HUDEP-2 (cell line): ENCODE measurements around the gene CABYR.
"Not testable (repeated sequence)": the region's sequence is repeated elsewhere in the genome, so short reads cannot be mapped to it uniquely, and the experiment has no call there.

Experiments used
- DNase-seq, 76 experiments: peaks; one replicate each; lab custom pipeline; 2025; ENCODE audit not compliant: unreplicated experiment in 76 of 76; lab: John Stamatoyannopoulos, UW

CABYR gene

DNA sequence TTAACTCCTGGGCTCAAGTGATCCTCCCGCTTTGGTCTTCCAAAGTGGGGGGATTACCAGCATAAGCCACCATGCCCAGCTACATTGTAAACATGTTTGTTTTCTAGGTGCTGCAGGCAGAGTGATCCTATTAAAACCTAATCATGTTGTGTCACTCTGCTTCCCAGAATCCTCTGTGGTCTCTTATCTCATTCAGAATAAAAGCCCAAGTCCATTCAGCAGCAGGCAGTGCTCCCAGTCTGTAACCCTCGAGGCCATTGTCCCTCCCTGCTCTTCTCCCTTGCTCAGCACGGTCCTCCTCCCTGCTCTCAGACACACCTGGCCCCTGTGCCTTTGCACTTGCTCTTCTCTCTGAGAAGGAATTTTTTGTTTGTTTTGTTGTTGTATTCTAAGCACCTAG is 11.1 kb upstream of the CABYR start:
- DNase-seq: no peak

- DNase-seq: no peak
Measured at GRCh38 chr18:24128700-24129099, 10.2 kb upstream of the CABYR start.

DNA sequence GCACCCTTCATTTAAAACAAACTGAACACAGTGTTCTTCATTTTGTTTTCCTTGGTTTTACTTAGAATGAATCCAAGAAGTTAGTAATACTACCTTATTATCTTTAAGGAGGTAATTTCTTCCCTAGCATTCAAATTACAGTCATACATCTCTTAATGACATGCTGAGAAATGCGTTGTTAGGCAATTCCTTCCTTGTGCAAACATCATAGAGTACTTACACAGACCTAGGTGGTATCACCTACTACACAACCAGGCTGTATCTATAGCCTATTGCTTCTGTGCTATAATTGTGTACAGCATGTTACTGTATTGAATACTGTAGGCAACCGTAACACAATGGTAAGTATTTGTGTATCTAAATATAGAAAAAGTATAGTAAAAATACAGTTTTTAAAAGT is 8.4 kb upstream of the CABYR start:
- no peak for DNase-seq

DNA sequence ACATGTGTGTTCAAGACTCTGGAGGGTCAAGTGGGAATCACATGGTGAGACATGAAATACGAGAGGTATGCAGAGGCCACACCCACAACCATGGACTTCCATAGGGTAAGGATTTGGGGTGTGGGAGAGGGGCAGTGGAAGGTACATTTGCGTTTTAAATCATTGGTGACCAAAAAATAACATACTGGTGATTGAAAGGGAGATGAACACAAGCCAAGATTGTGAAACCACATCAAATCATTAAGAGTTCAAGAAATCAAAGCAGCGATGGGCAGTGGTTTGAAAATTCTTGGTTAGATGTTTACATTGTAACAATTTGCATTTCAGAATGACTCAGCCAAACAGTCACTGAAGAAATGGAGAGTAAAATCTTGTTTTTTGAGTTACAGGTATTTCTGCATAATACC is 1.9 kb upstream of the CABYR start:
- no peak for DNase-seq

DNA sequence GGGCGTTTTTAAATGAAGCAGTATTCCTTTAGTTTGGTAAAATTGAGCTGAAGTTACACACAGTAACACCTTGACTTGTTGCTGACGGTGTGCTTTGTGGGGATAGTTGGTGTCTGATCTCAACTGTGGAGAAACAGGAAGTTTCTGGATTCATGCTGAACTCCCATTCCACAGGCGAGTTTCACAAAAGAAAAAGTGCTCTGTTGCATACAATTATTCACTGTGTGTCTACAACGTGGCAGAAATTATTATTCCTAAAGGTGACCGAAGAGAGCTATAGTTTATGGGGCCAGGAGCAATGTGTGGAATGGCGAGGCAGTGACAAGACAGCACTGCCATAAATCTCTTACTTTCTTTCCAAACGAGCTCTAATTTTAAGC is 463 bp upstream of the CABYR start:
- no peak for DNase-seq

DNA sequence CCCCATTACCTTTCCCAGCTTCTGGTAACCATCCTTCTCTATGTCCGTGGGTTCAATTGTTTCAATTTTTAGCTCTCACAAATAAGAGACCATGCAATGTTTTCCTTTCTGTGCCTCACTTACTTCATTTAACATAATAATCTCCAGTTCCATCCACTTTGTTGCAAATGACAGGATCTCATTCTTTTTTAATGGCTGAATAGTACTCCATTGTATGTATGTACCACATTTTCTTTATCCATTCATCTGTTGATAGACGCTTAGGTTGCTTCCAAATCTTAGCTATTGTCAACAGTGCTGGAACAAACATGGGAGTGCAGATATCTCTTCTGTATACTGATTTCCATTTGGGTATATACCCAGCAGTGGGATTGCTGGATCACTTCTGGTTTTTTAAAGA is 1.8 kb downstream of the CABYR start:
- DNase-seq: no peak

DNA sequence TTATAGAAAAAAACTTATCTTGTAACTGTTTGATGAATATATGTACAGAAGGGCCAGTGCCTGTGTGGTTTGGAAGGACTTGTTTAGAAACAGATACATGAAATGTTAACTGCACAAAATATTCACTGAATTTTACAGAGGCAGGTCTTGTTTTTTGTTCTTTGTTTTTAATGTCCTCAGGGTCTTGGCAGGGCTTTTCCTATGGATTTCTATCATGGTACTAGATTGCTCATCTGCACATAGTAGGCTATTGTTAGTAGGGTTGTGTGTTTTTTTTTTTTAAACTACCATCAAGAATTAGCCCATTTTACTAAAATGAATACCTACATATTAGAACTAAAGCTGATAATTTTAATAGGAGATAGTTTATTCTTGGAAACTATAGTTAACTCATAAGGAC is 3.5 kb downstream of the CABYR start:
- no peak for DNase-seq

- DNase-seq: not testable (repeated sequence)
Measured at GRCh38 chr18:24149591-24149990, 10.7 kb downstream of the CABYR start.

GRCh38 chr18:24153397-24153796 is 14.5 kb downstream of the CABYR start:
- DNase-seq: no peak

- no peak for DNase-seq
Measured at GRCh38 chr18:24157855-24158254, 19.0 kb downstream of the CABYR start.

GRCh38 chr18:24160086-24160485 is 21.2 kb downstream of the CABYR start:
- no peak for DNase-seq

- DNase-seq: no peak
Measured at GRCh38 chr18:24161304-24161703, 22.4 kb downstream of the CABYR start.

- DNase-seq: no peak
Measured at GRCh38 chr18:24168496-24168895, 29.6 kb downstream of the CABYR start.

DNA sequence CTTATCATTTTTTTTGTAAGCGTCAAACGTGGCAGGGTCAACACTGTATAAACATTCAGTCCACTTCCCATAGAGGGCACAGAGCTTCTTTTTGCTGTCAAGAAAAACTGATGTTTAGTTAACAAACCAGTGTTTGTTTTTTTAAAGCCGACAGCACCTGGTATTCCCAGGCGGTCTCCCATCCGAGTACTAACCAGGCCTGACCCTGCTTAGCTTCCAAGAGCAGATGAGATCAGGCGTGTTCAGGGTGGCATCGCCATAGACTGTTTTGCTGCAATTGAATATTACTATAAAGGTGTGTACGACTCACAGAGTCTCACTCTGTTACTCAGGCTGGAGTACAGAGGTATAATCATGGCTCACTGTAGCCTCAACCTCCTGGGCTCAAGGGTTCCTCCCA is 31.5 kb downstream of the CABYR start:
- DNase-seq: no peak

GRCh38 chr18:24173997-24174396 is 35.1 kb downstream of the CABYR start:
- DNase-seq: no peak

GRCh38 chr18:24176727-24177416 is 38.0 kb downstream of the CABYR start:
- DNase-seq: peak in 51 of 76 experiments; percentile 1 to 74 (median 32)

DNA sequence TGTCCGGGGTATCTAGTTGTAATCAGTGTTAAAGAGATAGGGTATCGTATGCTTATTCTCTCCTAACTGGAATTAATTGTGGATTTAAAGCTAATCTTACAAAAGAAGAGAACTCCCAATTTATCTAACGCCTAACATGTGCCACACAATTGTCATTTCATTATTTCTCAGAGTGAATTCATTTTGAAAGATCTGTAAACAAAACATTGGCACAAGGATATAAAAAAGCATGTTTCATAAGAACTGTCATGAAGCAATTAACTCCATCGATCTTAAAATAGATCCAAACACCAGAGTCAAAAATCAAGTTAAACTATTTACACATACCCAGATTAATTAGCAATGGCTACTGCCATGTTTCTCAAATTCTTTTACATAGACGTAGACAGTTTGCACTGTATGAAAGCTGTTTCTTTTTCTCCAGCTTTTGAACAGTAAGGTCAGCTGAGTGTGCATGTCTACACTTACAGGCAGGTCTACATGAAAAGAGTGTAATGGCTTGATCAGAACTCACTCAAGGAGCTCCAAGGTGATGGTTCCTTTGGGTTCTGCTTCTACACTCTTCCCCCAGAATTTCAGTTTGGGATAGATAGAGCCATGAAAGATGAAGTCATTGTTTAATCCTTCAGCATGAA is 38.8 kb downstream of the CABYR start:
- DNase-seq: no peak

- no peak for DNase-seq
Measured at GRCh38 chr18:24180048-24180447, 41.2 kb downstream of the CABYR start.

- DNase-seq: no peak
Measured at GRCh38 chr18:24181806-24182205, 42.9 kb downstream of the CABYR start.

DNA sequence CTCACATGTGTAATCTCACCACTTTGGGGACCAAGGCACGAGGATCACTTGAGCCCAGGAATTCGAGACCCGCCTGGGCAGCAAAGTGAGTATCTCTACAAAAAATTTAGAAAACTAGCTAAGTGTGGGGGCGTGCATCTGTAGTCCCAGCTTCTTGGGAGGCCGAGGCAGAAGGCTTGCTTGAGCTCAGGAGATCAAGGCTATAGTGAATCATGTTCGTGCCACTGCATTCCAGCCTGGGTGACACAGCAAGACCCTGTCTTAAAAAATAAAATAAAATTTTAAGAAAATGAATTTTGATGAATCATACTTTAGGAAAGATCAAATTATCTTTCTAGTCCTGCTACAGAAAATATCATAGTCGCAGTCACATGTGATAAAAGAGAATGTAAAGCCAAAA is 46.9 kb downstream of the CABYR start:
- DNase-seq: no peak

DNA sequence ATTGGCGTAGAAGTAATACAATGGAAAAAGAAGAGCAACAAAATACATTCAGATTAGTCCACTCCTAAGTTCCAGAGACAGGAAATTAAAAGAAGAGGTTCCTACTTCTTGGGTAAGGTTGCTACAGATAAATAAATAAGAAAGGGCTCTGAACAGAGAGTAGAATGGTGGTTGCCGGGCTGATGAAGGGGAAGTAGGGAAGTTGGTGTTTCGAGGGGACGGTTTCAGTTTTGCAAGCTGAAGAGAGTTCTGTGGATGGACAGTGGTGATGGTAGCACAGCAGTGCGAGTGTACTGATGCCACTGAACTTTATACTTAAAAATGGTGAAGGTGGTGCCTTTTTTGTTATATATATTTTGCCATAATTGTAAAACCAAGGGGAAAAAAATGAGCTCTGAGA is 48.2 kb downstream of the CABYR start:
- DNase-seq: no peak

- no peak for DNase-seq
Measured at GRCh38 chr18:24187689-24188088, 48.8 kb downstream of the CABYR start.

DNA sequence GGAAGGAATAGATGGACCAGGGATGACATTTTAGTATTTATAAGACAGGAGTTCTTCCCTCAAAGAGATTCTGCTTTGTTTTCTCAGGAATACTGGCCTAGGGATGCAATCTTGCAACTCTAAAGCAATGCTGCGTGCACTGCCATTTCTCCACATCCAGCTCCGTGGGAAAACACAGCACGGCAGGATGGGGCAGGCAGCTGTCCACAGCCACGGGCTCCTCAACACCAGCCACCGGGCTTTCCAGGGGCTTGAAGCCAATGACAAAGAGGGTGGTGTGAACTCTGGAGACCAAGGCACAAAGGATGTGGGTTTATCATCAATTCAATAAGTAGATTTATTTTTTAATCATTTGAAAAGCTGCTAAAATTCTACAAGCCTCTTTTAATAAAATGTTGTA is 49.3 kb downstream of the CABYR start:
- DNase-seq: no peak
